OCI-LY7 (cell line): Measurements from ENCODE around the gene KRTAP24-1. TPM values are rescaled to one million over a fixed set of nuclear protein-coding genes. Genes with fewer than 3 reads are reported as not detected.

Source experiments
- BruUV-seq: library from RNA; stranded (reverse); fragments of 400-500 nt; replicated peaks from 2 replicates; lab custom pipeline; 2021; lab: Mats Ljungman, UMichigan
- CTCF ChIA-PET: fragments of 300-600 bp; sonication (Branson Sonifier 250); formaldehyde crosslinking; loops from one replicate; lab custom pipeline; 2022; ENCODE audit warnings: antibody characterized with exemption; ENCODE audit not compliant: unreplicated experiment; lab: Charles Lee
- POLR2A ChIA-PET: fragments of 300-600 bp; sonication (Branson Sonifier 250); formaldehyde crosslinking; loops from one replicate; lab custom pipeline; 2022; ENCODE audit warnings: antibody characterized with exemption; lab: Charles Lee
- DNase-seq: peaks from one replicate; pipeline ENCODE4 v3.0.0-alpha.2; 2015; ENCODE audit warnings: low spot score
- H2AFZ ChIP-seq: fragments of 200-600 bp; sonication (generic), shearing (Covaris generic); 2 replicates; pipeline ENCODE4 v1.6.1; 2014; ENCODE audit warnings: mild to moderate bottlenecking, antibody characterized with exemption, low read length, moderate library complexity
- H3K27ac ChIP-seq: fragments of 200-600 bp; sonication (generic); 2 replicates; pipeline ENCODE4 v1.5.1; 2014; ENCODE audit warnings: mixed run types, low read depth, mild to moderate bottlenecking, moderate library complexity, low read length, inconsistent platforms; ENCODE audit not compliant: poor library complexity, severe bottlenecking
- H3K36me3 ChIP-seq: fragments of 200-600 bp; sonication (generic); 2 replicates; pipeline ENCODE4 v1.6.1; 2014; ENCODE audit warnings: mild to moderate bottlenecking, antibody characterized with exemption, low read length, moderate library complexity, mixed read lengths; ENCODE audit not compliant: insufficient read depth
- H3K4me1 ChIP-seq: fragments of 200-600 bp; sonication (generic); 2 replicates; pipeline ENCODE4 v1.5.1; 2014; ENCODE audit warnings: mild to moderate bottlenecking, low read length; ENCODE audit not compliant: insufficient read depth, poor library complexity, severe bottlenecking
- H3K4me2 ChIP-seq: fragments of 200-600 bp; sonication (generic); 2 replicates; pipeline ENCODE4 v1.6.1; 2014; ENCODE audit warnings: mild to moderate bottlenecking, low read length
- H3K4me3 ChIP-seq: fragments of 200-600 bp; sonication (generic); 2 replicates; pipeline ENCODE4 v1.5.1; 2014; ENCODE audit warnings: mild to moderate bottlenecking, low read depth, low read length; ENCODE audit not compliant: poor library complexity, severe bottlenecking
- H3K79me2 ChIP-seq: fragments of 200-600 bp; sonication (generic); 2 replicates; pipeline ENCODE4 v1.6.1; 2016; ENCODE audit warnings: low read depth, mild to moderate bottlenecking, low read length, moderate library complexity, mixed read lengths; ENCODE audit not compliant: insufficient read depth
- H3K9me2 ChIP-seq: fragments of 200-600 bp; sonication (generic); 2 replicates; pipeline ENCODE4 v1.6.1; 2016; ENCODE audit warnings: mild to moderate bottlenecking, low read length, mixed read lengths; ENCODE audit not compliant: insufficient read depth
- H3K9me3 ChIP-seq: fragments of 200-600 bp; sonication (generic); 2 replicates; pipeline ENCODE4 v1.6.1; 2014; ENCODE audit warnings: mild to moderate bottlenecking, mixed run types, low read length, mixed read lengths
- H4K20me1 ChIP-seq: fragments of 200-600 bp; sonication (generic); 2 replicates; pipeline ENCODE4 v1.6.1; 2014; ENCODE audit warnings: mild to moderate bottlenecking, antibody characterized with exemption, low read length, moderate library complexity, mixed read lengths; ENCODE audit not compliant: insufficient read depth
- CTCF ChIP-seq: fragments of 200-600 bp; sonication (generic); conservative IDR thresholded peaks from 2 replicates; pipeline ENCODE4 v1.5.1; 2014; ENCODE audit warnings: mild to moderate bottlenecking, antibody characterized with exemption, low read length, moderate library complexity, mixed read lengths
- EZH2phosphoT487 ChIP-seq: fragments of 200-600 bp; sonication (generic); IDR thresholded peaks from 2 replicates; pipeline ENCODE4 v1.6.1; 2018; ENCODE audit warnings: low read depth, borderline replicate concordance, mild to moderate bottlenecking, mixed run types, antibody characterized with exemption, low read length, moderate library complexity, mixed read lengths
- intact Hi-C: fragments of 100-400 bp; cut with micrococcal nuclease; formaldehyde crosslinking; loops from one replicate; pipeline ENCODE4 v1.10.0; 2022; ENCODE audit not compliant: unreplicated experiment
- total RNA-seq, 2 experiments: library from RNA; depleted of rRNA in 1 of 2; stranded (reverse); fragments of >200 nt in 1 of 2; shearing (Covaris generic) in 1 of 2; gene quantifications; 2 replicates each; pipeline ENCODE4 v1.2.3, GENCODE V29; 2014 to 2022

The KRTAP24-1 gene
- total RNA-seq, 2 experiments from 2014 or later = not detected

GRCh38 chr21:30256100-30256499, 26.6 kb downstream of the KRTAP24-1 start:
- Histone ChIP-seq H3K4me2 (no peak overlapping the region), H4K20me1 (no peaks in the 10 kb centered on the region), H3K27ac (no peak overlapping the region), H3K9me3 (no peaks in the 10 kb centered on the region), H2AFZ (no peak overlapping the region), H3K36me3 (no peaks in the 10 kb centered on the region), H3K4me3 (no peak overlapping the region), H3K9me2 (no peaks in the 10 kb centered on the region), H3K4me1 (no peaks in the 10 kb centered on the region), H3K79me2 (no peaks in the 10 kb centered on the region)
- intact Hi-C loops = no loop called here
- no peak for TF ChIP-seq CTCF
- TF ChIP-seq EZH2phosphoT487 = no peak
- no TSS peak for BruUV-seq
- POLR2A ChIA-PET = no interaction called here
- DNase-seq = no peak
- CTCF ChIA-PET = no interaction called here

GRCh38 chr21:30255679-30256078, 27.1 kb downstream of the KRTAP24-1 start:
- no peaks in the 10 kb centered on the region for H3K36me3 ChIP-seq
- ChIA-PET CTCF (no interaction called here), POLR2A (interaction anchor here (0.6 kb wide), 1 partner anchor 1529 kb away, joined by 4 read pairs; no protein-coding TSS in a partner anchor)

More at GRCh38 chr21:30255679-30256078, 27.1 kb downstream of the KRTAP24-1 start:
- Histone ChIP-seq H2AFZ (no peak overlapping the region), H3K79me2 (no peaks in the 10 kb centered on the region), H3K9me3 (no peaks in the 10 kb centered on the region), H4K20me1 (no peaks in the 10 kb centered on the region), H3K4me3 (no peak overlapping the region), H3K4me2 (no peak overlapping the region), H3K27ac (no peak overlapping the region), H3K4me1 (no peaks in the 10 kb centered on the region), H3K9me2 (no peaks in the 10 kb centered on the region)
- no peak for DNase-seq
- no TSS peak for BruUV-seq
- intact Hi-C loops = no loop called here
- no peak for TF ChIP-seq EZH2phosphoT487
- no peak for TF ChIP-seq CTCF
